GM19025 (cell line): Measurements from ENCODE around the gene POMGNT1.

Experiments
- ATAC-seq: cut with Tn5 transposase; IDR thresholded peaks from one replicate; pipeline ENCODE4 v1.9.1; 2021; ENCODE audit warnings: mild to moderate bottlenecking, low read depth, moderate library complexity; ENCODE audit not compliant: unreplicated experiment

Gene POMGNT1

DNA sequence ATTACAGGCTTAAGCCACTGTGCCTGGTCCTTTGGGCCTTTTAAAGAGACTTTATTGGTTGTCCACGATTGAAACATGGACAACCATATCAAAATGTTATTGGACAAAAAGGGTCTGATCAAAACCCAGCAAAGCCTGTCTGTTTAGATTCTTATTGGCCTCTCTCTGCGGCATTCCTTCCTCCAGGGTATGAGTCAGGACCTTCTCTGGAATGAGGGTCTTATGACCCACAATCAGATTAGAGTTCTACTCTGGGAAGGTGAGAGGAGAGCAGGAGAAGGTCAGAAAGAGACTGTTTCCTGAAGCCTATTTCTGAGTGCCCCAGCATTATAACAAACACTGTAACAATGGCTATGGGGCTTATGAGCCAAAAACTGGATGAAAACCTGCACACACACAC, 12.8 kb upstream of the POMGNT1 start:
- ATAC-seq = no peak

DNA sequence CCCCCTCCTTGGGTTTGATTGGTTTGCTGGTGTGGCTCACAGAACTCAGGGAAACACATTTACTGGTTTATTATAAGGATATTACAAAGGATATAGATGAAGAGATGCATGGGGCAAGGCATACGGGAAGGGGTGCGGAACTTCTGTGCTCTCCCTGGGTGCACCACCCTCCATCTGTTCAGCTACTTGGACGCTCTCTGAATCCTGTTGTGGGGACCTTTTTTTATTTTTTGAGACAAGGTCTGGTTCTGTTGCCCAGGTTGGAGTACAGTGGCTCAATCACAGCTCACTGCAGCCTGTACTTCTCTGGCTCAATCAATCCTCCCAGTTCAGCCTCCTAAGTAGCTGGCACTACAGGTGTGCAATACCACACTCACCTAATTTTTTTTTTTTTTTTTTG, 12.3 kb upstream of the POMGNT1 start:
- ATAC-seq = no peak

DNA sequence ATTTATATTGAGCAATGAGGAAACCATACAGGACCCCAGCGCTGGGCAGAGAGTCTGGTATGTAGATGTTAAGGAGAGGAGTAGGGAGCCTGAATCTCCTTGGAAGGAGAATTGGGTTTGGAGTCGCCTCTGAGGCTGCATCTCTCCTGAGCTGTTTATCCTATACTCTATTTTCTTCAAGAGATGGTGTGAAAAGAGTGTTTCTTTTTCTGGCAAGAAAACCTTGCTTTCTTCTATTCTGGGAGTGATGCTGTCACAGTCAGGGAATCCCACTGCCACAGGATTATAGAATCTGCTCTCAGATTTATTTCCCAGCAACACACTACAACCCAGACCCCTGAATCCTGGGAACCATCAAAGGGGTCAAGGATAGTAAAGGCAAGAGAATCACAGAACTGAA, 8.2 kb upstream of the POMGNT1 start:
- ATAC-seq = no peak

DNA sequence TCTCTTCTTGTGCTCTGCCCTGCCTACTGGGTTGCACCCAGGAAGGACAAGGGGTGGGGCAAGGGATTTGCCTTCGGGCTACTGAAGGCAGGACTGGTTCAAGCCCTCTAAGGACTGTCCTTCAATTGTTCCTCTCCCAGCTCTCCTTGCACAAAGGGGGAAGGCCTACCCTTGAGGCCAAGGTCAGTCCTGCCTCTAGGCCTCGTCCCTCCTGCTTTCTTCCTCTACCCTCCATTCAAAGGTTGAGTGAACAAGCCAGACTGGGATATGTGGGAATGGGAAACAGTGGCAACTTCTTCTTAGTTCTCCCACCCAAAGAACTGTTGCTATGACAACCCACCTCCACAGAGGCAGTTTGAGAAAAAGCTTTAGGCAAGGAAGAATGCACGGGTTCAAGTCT, 7.6 kb upstream of the POMGNT1 start:
- no peak for ATAC-seq

DNA sequence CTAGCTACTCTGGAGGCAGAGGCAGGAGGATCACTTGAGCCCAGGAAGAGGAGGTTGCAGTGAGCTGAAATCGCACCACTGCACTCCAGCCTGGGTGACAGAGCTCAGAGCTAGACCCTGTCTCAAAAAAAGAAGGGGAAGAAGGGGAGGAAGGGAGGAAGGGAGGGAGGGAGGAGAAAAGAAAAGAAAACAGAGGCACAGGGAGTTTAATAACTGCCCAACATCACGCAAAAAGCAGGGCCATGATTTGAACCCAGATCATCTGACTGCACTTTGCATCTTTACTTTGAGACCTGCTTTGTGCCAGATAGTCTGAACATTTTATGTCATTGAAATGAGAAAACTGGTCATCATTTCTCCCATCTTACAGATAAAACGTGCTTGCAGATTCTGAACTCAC, 6.9 kb upstream of the POMGNT1 start:
- no peak for ATAC-seq

DNA sequence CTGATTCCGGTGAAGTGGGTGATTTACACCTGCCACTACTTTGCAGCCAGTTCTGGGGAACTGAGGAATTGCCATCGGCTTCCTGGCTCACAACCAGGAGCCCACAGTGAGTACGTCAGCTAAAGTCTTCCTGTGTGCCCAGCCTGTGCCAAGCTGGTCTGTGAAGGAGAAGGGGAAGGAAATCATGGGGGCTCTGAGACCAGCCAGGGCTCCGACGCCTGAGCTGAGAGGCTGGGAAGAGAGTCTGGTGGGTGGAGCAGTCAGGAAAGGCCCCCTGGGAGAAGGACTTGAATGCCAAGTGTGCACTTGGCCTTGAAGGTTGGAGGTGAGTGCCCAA, 6.1 kb upstream of the POMGNT1 start:
- ATAC-seq = no peak

DNA sequence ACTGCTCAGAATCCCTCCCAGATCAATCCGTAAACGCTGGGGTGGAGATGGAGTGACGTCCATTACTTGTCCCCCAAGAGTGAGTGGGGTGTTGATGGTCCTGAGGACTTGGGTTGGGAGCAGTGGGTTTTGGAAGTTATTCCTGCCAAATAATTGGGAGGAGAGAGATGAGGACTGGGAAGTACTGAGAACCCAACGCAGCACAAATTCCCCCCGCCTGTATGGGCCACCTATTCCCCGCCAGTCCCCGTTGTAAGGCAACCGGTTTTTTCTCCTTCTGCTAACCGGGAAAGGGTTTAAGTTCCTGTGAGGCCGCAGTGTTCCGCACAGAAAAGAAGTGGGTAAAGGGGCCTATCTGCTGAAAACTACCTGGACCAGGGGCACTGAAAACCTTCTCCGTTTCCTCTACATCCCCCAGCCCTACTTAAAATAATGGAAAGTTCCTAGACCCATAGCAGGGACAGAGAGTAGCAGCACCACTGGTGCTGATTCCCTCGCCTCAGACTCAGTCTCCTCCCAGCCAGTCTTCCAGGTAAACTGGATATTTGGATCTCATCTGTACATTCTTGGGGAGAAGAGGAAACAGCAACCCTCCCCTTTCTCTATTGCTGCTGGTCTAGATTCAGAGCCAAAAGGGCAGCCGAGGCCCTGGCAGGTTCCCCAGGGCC, 5.6 kb upstream of the POMGNT1 start:
- no peak for ATAC-seq

DNA sequence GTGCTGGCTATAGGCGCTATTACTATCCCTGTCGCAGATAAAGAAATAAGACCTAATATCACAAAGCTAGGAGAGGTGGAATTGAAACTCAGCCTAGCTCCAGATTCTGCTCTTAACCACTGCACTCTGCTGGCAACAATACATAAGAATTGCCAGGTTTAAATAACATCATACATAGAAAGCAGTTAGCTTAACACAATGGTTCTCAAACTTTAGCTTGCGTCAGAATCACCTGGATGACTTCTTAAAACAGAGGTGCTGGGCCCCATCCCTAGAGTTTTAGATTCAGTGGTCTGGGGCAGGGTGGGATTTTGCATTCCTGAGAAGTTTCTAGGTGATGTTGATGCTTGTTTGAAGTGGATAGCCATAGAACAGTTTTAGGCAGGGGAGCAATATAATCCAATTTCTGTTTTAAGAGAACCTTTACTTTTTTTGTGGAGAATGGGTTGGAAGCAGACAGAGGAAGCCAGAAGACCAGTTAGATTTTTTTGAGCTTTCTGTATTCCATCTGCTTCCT, 1.1 kb upstream of the POMGNT1 start:
- no peak for ATAC-seq

DNA sequence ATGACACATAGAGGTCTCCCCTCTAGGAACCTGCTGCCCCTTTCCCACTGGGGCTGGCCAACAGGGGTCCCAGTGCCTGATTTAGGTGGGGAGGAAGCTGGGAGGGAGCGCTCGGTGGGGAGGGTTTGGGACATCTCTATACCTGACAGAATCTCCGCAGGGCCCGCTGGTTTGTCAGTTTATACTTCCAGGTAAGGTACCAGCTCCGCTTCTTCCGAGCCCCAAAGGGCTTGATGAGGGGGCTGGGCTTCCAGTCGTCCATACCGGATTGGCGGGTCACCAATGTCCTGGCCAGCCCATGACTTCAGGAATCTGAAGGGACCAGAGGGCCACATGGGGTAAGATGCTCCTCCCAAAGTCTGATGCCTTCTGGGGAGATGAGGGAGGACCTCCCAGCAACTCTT, 672 bp downstream of the POMGNT1 start:
- no peak for ATAC-seq

DNA sequence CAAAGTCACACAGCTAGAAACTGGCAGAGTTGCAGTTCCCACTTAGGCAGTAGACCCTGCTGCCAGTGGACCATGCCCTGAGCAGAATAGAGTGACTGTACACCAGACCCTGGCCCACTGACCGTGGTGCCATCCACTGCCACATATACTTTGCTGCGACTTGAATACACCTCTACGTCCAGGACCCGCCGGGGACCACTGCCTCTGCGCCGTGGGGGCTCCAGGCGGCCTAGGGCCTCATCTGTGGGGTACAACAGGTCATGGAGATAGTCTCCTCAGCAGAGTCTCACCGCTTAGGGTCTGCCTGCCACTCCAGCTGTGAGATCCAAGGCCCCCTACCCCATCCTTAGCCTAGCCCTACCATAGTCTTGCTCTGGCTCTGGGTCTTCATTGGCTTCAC, 1.6 kb downstream of the POMGNT1 start:
- no peak for ATAC-seq

DNA sequence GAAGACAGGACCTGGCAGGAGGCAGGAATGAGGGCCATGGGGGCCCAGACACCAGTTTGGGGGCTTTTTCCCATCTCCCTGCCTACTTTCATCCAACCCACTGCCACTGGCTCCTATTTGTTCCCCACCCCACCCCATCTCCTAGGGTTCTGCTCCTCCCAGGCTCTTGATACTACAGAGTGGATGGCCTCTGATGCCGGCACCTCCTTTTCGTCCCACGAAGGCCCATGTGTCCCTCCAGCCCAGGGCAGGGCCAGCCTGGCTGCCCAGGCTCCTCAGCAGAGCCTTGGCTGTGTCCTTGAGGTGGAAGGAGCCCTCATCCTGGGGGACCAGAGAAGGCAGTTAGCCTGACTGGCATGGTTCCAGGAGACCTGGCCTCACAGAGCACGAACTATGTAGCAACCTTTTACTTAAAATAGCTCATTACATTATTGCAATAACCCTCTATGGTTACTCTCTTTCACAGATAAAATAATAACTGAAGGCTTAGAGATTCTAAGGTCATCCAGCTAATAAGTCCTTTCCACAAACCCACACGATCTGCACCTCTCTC, 3.5 kb downstream of the POMGNT1 start:
- no peak for ATAC-seq

DNA sequence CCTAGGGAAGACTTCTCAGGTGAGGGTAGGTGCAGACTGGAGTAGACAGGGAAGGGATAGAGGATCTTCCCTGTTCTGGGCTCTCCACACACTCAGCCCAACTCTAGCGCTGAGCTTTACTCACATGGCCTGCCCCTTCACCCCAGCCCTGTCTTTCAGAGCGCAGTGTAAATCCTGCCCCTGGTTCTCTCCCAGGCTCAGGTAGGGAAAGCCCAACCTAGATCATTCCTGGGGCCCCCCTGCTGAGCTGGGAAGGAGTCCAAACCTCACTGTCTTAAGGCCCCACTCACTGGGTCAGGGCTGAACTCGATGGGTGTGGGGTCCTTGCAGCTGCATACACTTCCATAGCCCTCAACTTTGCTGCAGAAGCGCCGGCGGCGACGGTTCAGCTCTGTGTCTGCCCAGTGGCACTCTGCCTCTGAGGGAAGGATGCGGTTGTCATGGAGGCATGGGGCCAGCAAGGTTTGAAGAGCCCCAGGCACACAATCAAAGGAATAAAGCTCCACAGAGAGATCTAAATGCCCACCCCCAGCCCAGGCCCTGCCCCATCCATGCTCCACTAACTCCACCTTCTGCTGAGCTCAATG, 4.2 kb downstream of the POMGNT1 start:
- ATAC-seq = no peak

DNA sequence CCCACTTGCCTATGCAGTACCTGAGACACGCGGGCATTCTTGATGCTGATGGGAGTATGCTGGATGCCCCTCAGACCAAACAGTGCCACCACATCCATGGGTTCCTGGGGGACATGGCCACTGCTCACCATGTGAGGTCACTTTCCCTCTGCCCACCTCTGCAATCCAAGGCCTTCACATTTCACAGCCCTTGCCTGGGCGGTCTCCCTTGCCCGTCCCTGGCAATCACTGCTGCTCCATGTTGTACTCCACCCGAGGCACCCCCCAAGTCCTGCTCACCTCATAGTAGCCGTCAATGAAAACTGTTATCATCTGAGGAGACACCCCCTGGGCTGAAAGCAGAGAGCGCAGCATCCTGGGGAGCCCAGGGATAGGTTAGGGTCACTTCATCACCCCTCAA, 4.9 kb downstream of the POMGNT1 start:
- no peak for ATAC-seq

DNA sequence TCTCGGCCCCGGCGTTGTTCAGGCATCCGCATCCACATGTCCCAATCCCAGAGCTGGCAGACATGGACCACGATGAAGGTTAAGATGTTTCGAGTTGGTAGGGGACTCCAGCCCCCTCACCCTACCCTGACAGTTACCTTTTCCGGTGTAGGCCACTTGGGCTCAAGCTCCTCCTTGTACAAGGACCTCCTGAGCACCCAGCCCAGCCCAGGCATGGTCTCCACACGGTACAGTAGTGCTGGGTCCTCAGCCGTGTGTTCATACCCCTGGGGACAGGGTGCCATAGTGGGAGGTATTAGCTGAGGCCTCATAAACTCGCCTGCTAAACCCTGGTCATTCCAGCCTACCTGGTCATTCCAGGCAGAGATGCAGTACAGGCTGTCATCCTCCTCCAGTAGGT, 6.1 kb downstream of the POMGNT1 start:
- ATAC-seq = no peak

DNA sequence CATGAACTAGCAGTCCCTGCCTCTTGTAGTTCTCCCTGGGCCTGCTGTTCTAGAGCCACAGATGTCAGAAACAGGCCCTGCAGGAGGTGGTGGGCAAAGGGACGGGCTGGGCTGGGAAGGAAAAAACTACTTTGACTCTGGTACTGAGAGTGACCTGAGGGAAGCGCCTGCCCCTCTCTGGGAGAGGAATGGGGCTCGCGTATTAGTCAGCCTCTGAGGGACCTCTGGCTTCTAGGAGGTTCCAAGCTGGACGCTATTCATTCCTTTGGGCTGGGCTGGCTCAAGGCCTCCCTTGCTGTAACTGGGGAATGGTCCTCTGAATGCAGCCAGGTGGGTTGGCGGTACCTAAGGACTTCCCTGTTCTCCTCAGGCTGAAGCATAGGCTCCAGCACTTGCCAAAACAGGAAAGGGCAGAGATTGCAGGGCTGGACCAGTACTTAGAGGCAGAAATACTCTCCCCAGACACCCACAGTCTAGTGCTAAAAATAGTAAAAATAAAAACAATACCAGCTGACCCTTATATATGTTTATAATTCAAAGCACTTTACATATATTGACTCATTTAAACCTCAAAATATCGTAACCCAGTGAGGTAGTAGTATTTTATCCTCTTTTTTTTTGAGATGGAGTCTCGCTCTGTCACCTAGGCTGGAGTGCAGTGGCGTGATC, 7.1 kb downstream of the POMGNT1 start:
- ATAC-seq = no peak

DNA sequence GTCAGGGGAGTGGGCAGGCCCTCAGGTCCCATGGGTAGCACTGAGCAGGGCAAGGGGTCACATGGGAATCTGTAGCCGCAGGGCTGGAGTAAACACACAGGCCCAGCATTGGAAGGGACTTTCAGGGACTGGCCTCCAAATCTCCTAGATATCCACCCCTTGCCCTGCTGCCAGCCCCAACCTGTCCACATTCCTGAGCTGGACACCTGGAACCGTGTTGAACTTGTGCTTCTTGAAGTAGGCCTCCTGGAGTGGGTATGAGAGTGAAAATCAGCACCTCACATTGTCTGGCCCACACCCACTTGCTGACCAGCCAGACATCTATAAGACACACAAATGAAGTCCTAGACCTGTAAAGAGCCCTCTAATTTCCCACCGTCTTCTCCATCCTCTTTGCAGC, 7.7 kb downstream of the POMGNT1 start:
- no peak for ATAC-seq

DNA sequence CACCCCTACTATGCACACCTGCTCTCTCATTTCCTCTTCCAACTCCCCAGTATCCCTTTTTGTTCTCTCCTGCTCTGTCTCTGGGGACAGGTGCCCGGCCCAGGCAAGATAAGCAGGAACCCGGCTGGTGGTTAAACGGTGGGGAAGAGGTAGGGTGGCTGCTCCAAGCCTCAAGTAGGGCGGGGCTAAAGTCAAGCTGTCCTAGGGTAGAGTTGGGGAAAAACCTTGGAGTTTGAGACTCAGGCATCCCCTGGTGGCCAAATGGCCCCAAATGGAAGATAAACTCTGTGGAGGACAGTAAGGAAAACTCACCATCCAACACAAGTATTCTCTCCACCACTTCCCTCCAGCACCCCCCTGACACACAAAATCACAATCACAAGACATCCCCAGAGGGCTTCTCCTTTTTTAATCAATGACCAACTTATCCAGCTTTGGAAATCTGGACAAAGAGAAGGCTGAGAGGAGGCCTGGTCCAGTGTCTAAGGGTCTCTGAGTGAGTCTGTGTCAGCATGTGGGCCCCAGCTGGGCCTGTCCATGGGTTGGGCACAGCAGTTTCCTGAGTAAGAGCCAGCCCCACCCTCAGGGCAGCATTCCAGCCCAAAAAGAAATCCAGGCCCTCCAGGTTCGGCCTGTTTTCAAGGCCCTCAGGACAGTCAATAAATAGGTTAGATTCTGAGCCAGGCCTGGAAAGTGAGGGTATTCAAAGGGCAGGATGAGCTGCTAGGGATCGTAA, 9.8 kb downstream of the POMGNT1 start:
- no peak for ATAC-seq

DNA sequence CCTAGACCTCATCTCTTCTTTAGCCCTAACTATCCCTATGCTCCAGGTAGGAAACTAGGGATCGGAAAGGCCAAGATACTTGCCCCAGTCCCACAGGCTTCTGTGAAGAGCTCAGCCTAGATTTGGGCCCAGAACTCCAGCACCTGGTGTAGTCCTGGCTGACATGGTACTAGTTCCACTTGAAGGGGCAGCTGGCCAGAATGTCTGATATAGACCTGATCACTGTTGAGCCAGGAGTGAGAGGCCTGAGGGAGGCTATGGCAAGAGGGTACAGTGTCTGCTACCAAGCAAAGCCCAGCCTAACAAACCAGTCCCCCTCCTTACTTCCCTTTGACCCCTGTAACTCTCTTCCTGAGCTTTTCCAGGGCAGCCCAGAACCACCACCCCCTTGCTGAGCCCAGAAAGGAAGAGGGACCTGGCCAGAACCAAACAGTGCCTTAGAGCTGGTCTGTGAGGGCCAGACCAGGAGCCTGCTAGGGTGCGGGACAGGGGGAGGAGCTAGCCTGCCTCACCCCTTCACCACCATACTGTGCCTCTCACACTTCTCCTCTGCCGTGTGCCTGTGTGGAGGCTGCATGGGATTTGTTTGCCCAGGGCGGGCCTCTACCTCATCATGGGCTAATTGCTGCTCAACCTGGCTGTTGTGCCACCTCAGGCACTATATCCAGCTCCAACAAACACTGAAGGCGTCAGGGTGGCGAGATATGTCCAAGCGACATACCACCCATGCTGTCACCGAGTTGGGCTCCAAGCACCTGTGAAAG, 10.9 kb downstream of the POMGNT1 start:
- no peak for ATAC-seq

DNA sequence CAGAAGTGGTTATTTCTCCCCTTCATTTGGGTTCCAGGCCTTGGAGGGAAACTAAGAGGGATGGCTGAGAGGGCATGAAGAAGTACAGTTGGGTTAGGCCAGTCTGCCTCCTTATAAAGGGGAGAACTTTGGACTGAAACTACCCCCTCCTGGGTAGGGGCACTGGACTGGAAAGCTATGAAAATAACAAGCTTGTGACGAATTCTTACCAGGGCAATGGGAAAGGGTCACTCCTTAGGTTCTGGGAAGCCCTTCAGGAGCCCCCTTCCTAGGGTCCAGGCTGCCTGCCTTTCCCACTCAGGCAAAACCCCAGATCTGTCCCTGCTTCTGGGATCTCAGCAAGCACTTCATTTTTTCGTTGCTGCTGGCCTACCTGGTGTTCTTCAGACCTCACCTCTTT, 12.2 kb downstream of the POMGNT1 start:
- ATAC-seq = no peak

DNA sequence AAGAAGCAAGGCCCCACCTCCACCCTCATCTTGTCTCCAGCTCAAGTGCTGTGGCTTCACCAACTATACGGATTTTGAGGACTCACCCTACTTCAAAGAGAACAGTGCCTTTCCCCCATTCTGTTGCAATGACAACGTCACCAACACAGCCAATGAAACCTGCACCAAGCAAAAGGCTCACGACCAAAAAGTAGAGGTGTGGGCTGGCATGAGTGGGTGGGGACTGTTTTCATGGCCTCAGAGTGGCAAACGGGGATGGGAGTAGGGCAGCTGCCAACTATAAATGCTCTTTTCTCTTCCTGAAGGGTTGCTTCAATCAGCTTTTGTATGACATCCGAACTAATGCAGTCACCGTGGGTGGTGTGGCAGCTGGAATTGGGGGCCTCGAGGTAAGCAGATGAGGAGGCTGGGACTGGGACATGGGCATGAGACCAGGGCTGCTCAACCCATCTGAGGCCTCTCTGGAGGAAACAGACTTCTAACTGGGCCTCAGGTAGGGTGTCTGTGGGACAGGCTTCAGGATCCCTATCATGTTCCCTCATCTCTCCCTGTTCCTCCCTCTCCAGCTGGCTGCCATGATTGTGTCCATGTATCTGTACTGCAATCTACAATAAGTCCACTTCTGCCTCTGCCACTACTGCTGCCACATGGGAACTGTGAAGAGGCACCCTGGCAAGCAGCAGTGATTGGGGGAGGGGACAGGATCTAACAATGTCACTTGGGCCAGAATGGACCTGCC, 13.1 kb downstream of the POMGNT1 start:
- ATAC-seq = no peak
